ENCODE data around the gene SESN1. TPM values are rescaled to one million over a fixed set of nuclear protein-coding genes. Genes with fewer than 3 reads are reported as not detected.

SESN1 gene
- total RNA-seq, 1 experiment from 2014 or later = 30.2 TPM

DNA sequence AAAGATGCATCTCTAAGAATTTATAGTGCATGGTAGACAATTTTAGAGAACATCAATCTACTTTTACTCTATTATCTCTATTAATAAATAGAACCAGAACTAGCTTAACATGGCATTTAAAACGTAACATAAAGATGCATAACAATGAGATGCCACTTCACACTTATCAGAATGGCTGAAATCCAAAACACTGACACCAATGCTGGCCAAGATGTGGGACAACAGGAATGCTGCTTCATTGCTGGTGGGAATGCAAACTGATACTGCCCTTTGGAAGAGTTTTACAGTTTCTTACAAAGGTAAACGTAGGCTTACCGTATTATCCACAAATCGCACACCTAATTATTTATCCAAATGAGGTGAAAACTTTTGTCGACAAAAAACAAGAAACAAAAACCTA, 95.2 kb downstream of the SESN1 start (continued):
- TF ChIP-seq JAZF1 (CRISPR knock-in tag; IDR thresholded peaks at IDR 0.05) (no peak), ELF4 (CRISPR knock-in tag; IDR thresholded peaks at IDR 0.05; ENCODE audit: low read depth) (no peak), ESRRA (CRISPR knock-in tag; IDR thresholded peaks at IDR 0.05; ENCODE audit: borderline replicate concordance) (no peak)

DNA sequence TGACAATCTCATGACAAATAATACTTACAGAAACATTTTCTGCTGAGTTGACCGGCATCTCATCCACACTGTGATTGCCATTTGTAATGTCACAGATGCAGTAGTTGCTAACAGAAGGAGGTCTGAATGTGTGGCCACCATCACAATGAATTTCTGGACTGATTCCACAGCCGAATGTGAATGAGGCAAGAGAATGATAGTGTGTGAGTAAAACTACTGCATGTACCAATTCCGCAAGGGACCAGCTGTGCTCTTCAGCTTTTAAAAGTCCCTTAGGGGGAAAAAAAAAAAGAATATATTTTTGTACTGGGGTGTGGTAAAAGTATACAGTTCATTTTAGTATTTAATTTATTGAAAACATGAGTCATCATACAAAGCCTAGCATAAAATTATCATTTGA, 96.2 kb downstream of the SESN1 start:
- Mint-ChIP-seq H3K36me3 (peaks cover 29% of the 10 kb centered on the region), H3K4me1 (0 out of 2 replicates have a peak, but pooled peaks cover 2% of the 10 kb centered on the region), H3K27me3 (ENCODE audit: low read depth) (no peaks in the 10 kb centered on the region), H3K9me3 (no peaks in the 10 kb centered on the region), H3K4me3 (no peak overlapping the region), H3K27ac (no peak overlapping the region)
- DNase-seq (ENCODE audit: low spot score) = no peak
- TF ChIP-seq, protein P1, sequence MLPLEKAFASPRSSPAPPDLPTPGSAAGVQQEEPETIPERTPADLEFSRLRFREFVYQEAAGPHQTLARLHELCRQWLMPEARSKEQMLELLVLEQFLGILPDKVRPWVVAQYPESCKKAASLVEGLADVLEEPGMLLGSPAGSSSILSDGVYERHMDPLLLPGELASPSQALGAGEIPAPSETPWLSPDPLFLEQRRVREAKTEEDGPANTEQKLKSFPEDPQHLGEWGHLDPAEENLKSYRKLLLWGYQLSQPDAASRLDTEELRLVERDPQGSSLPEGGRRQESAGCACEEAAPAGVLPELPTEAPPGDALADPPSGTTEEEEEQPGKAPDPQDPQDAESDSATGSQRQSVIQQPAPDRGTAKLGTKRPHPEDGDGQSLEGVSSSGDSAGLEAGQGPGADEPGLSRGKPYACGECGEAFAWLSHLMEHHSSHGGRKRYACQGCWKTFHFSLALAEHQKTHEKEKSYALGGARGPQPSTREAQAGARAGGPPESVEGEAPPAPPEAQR (CRISPR knock-in tag; IDR thresholded peaks at IDR 0.05) = no peak
- no peak for TF ChIP-seq TCF7 (CRISPR knock-in tag; IDR thresholded peaks at IDR 0.05; ENCODE audit: low read depth)
- TF ChIP-seq, protein P2, sequence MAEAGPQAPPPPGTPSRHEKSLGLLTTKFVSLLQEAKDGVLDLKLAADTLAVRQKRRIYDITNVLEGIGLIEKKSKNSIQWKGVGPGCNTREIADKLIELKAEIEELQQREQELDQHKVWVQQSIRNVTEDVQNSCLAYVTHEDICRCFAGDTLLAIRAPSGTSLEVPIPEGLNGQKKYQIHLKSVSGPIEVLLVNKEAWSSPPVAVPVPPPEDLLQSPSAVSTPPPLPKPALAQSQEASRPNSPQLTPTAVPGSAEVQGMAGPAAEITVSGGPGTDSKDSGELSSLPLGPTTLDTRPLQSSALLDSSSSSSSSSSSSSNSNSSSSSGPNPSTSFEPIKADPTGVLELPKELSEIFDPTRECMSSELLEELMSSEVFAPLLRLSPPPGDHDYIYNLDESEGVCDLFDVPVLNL (CRISPR knock-in tag; IDR thresholded peaks at IDR 0.05; ENCODE audit: borderline replicate concordance, low read depth) = no peak
- TF ChIP-seq, protein P3, sequence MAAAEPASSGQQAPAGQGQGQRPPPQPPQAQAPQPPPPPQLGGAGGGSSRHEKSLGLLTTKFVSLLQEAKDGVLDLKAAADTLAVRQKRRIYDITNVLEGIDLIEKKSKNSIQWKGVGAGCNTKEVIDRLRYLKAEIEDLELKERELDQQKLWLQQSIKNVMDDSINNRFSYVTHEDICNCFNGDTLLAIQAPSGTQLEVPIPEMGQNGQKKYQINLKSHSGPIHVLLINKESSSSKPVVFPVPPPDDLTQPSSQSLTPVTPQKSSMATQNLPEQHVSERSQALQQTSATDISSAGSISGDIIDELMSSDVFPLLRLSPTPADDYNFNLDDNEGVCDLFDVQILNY (CRISPR knock-in tag; IDR thresholded peaks at IDR 0.05) = no peak
- TF ChIP-seq, protein P4, sequence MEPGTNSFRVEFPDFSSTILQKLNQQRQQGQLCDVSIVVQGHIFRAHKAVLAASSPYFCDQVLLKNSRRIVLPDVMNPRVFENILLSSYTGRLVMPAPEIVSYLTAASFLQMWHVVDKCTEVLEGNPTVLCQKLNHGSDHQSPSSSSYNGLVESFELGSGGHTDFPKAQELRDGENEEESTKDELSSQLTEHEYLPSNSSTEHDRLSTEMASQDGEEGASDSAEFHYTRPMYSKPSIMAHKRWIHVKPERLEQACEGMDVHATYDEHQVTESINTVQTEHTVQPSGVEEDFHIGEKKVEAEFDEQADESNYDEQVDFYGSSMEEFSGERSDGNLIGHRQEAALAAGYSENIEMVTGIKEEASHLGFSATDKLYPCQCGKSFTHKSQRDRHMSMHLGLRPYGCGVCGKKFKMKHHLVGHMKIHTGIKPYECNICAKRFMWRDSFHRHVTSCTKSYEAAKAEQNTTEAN (CRISPR knock-in tag; IDR thresholded peaks at IDR 0.05) = no peak
- TF ChIP-seq, protein P5, sequence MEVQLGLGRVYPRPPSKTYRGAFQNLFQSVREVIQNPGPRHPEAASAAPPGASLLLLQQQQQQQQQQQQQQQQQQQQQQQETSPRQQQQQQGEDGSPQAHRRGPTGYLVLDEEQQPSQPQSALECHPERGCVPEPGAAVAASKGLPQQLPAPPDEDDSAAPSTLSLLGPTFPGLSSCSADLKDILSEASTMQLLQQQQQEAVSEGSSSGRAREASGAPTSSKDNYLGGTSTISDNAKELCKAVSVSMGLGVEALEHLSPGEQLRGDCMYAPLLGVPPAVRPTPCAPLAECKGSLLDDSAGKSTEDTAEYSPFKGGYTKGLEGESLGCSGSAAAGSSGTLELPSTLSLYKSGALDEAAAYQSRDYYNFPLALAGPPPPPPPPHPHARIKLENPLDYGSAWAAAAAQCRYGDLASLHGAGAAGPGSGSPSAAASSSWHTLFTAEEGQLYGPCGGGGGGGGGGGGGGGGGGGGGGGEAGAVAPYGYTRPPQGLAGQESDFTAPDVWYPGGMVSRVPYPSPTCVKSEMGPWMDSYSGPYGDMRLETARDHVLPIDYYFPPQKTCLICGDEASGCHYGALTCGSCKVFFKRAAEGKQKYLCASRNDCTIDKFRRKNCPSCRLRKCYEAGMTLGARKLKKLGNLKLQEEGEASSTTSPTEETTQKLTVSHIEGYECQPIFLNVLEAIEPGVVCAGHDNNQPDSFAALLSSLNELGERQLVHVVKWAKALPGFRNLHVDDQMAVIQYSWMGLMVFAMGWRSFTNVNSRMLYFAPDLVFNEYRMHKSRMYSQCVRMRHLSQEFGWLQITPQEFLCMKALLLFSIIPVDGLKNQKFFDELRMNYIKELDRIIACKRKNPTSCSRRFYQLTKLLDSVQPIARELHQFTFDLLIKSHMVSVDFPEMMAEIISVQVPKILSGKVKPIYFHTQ (CRISPR knock-in tag; IDR thresholded peaks at IDR 0.05) = no peak
- TF ChIP-seq KAT7 (CRISPR knock-in tag; IDR thresholded peaks at IDR 0.05; ENCODE audit: borderline replicate concordance) = no peak
- TF ChIP-seq, protein P6, sequence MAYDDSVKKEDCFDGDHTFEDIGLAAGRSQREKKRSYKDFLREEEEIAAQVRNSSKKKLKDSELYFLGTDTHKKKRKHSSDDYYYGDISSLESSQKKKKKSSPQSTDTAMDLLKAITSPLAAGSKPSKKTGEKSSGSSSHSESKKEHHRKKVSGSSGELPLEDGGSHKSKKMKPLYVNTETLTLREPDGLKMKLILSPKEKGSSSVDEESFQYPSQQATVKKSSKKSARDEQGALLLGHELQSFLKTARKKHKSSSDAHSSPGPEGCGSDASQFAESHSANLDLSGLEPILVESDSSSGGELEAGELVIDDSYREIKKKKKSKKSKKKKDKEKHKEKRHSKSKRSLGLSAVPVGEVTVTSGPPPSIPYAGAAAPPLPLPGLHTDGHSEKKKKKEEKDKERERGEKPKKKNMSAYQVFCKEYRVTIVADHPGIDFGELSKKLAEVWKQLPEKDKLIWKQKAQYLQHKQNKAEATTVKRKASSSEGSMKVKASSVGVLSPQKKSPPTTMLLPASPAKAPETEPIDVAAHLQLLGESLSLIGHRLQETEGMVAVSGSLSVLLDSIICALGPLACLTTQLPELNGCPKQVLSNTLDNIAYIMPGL (CRISPR knock-in tag; IDR thresholded peaks at IDR 0.05) = no peak
- no peak for TF ChIP-seq FOXK1 (CRISPR knock-in tag; IDR thresholded peaks at IDR 0.05)
- TF ChIP-seq, protein P7, sequence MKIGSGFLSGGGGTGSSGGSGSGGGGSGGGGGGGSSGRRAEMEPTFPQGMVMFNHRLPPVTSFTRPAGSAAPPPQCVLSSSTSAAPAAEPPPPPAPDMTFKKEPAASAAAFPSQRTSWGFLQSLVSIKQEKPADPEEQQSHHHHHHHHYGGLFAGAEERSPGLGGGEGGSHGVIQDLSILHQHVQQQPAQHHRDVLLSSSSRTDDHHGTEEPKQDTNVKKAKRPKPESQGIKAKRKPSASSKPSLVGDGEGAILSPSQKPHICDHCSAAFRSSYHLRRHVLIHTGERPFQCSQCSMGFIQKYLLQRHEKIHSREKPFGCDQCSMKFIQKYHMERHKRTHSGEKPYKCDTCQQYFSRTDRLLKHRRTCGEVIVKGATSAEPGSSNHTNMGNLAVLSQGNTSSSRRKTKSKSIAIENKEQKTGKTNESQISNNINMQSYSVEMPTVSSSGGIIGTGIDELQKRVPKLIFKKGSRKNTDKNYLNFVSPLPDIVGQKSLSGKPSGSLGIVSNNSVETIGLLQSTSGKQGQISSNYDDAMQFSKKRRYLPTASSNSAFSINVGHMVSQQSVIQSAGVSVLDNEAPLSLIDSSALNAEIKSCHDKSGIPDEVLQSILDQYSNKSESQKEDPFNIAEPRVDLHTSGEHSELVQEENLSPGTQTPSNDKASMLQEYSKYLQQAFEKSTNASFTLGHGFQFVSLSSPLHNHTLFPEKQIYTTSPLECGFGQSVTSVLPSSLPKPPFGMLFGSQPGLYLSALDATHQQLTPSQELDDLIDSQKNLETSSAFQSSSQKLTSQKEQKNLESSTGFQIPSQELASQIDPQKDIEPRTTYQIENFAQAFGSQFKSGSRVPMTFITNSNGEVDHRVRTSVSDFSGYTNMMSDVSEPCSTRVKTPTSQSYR (CRISPR knock-in tag; IDR thresholded peaks at IDR 0.05) = no peak
- TF ChIP-seq NR2C2 (CRISPR knock-in tag; IDR thresholded peaks at IDR 0.05) = no peak
- TF ChIP-seq, protein P8, sequence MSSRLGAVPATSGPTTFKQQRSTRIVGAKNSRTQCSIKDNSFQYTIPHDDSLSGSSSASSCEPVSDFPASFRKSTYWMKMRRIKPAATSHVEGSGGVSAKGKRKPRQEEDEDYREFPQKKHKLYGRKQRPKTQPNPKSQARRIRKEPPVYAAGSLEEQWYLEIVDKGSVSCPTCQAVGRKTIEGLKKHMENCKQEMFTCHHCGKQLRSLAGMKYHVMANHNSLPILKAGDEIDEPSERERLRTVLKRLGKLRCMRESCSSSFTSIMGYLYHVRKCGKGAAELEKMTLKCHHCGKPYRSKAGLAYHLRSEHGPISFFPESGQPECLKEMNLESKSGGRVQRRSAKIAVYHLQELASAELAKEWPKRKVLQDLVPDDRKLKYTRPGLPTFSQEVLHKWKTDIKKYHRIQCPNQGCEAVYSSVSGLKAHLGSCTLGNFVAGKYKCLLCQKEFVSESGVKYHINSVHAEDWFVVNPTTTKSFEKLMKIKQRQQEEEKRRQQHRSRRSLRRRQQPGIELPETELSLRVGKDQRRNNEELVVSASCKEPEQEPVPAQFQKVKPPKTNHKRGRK (CRISPR knock-in tag; IDR thresholded peaks at IDR 0.05; ENCODE audit: borderline replicate concordance) = no peak
- no peak for TF ChIP-seq TEAD1 (CRISPR knock-in tag; IDR thresholded peaks at IDR 0.05)
- TF ChIP-seq, protein P9, sequence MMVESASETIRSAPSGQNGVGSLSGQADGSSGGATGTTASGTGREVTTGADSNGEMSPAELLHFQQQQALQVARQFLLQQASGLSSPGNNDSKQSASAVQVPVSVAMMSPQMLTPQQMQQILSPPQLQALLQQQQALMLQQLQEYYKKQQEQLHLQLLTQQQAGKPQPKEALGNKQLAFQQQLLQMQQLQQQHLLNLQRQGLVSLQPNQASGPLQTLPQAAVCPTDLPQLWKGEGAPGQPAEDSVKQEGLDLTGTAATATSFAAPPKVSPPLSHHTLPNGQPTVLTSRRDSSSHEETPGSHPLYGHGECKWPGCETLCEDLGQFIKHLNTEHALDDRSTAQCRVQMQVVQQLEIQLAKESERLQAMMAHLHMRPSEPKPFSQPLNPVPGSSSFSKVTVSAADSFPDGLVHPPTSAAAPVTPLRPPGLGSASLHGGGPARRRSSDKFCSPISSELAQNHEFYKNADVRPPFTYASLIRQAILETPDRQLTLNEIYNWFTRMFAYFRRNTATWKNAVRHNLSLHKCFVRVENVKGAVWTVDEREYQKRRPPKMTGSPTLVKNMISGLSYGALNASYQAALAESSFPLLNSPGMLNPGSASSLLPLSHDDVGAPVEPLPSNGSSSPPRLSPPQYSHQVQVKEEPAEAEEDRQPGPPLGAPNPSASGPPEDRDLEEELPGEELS (CRISPR knock-in tag; IDR thresholded peaks at IDR 0.05) = no peak
- ChIA-PET CTCF (no interaction called here), POLR2A (no interaction called here)
- no peak for ATAC-seq
